Heart left ventricle (tissue), 16 donors: ENCODE measurements around the gene GPX3. TPM values are rescaled to one million over a fixed set of nuclear protein-coding genes. Genes with fewer than 3 reads are reported as not detected.
A peak's percentile ranks its signal among the peaks of the same experiment; 100 is the strongest.

ENCODE experiments used
- ATAC-seq, 4 donors: fragments of 200-7000 bp; cut with Tn5 transposase; one replicate each; pipeline ENCODE4 v1.9.1; 2020 to 2022; ENCODE audit warnings: moderate library complexity in 4 of 4, mild to moderate bottlenecking in 3 of 4, moderate number of reproducible peaks in 1 of 4
- DNase-seq, 5 donors: peaks; one replicate each; pipeline ENCODE4 v3.0.0-alpha.2; 2020
- H3K27ac ChIP-seq, 12 donors: fragments of 200-600 bp; sonication (generic) in 4 of 12; one replicate each; pipeline versions ENCODE4 v1.5.0 to v1.8.0; 2016 to 2022; ENCODE audit warnings: mild to moderate bottlenecking in 2 of 12
- H3K27me3 ChIP-seq, 9 donors: fragments of 200-600 bp; sonication (generic) in 2 of 9; one replicate each; pipeline versions ENCODE4 v1.5.1 to v1.8.0; 2016 to 2022; ENCODE audit warnings: mild to moderate bottlenecking in 3 of 9
- H3K36me3 ChIP-seq, 9 donors: fragments of 200-600 bp; sonication (generic) in 2 of 9; one replicate each; pipeline versions ENCODE4 v1.5.0 to v1.8.0; 2018 to 2022; ENCODE audit warnings: mild to moderate bottlenecking in 2 of 9
- H3K4me1 ChIP-seq, 12 donors: fragments of 200-600 bp; sonication (generic) in 4 of 12; one replicate each; pipeline versions ENCODE4 v1.5.0 to v1.8.0; 2016 to 2022; ENCODE audit warnings: mild to moderate bottlenecking in 3 of 12
- H3K4me3 ChIP-seq, 12 donors: fragments of 200-600 bp; sonication (generic) in 4 of 12; one replicate each; pipeline versions ENCODE4 v1.5.0 to v1.8.0; 2017 to 2022; ENCODE audit warnings: mild to moderate bottlenecking in 9 of 12, moderate library complexity in 4 of 12
- H3K9me3 ChIP-seq, 12 donors: fragments of 200-600 bp; sonication (generic) in 4 of 12; one replicate each; pipeline versions ENCODE4 v1.5.0 to v1.8.0; 2016 to 2022; ENCODE audit warnings: mild to moderate bottlenecking in 1 of 12
- POLR2A ChIP-seq, 2 donors: fragments of 450-650 bp; IDR thresholded peaks; one replicate each; pipeline ENCODE4 v1.6.1; 2017; ENCODE audit warnings: antibody characterized with exemption in 2 of 2, mild to moderate bottlenecking in 2 of 2, moderate library complexity in 2 of 2
- whole genome bisulfite sequencing, 4 donors: extraction: QIAGEN DNeasy Blood & Tissue Kit in 2 of 4; methylation state at CpG; one replicate each; pipeline versions ENCODE4 v1.1.5 to v1.1.7; 2013 to 2018; 5-methylcytosine and 5-hydroxymethylcytosine counted together
- intact Hi-C, 10 donors: fragments of 100-400 bp; cut with DNase I; formaldehyde crosslinking; loops; one replicate each; pipeline versions ENCODE4 v1.11.1 to v1.14.2; 2022
- polyA plus RNA-seq, 2 donors: library from polyadenylated mRNA; stranded (reverse); fragments of 200-250 nt; gene quantifications; one replicate each; pipeline ENCODE4 v1.2.3, GENCODE V29; 2013
- total RNA-seq, 9 donors: library from RNA; depleted of rRNA in 2 of 9; stranded (reverse); fragments of >200 nt in 2 of 9; fragmentation: NEBNext Ultra II Directional in 3 of 9; extraction: Animal tissue kit (Norgen Biotek cat#: 25700) in 3 of 9; gene quantifications; one replicate each; pipeline versions ENCODE4 v1.1.0 to v1.2.4, GENCODE V29; 2016 to 2023
- TF ChIP-seq, protein P1 (sequence below), 12 donors: fragments of 200-600 bp; sonication (generic) in 4 of 12; IDR thresholded peaks; one replicate each; pipeline versions ENCODE4 v1.5.0 to v1.8.0; 2018 to 2022; ENCODE audit warnings: antibody characterized with exemption in 12 of 12, mild to moderate bottlenecking in 5 of 12
- donor health status: ischemic (EF 13 %, LVEDD 7.1; RV severe dilation, severe dysfunction).
- donor health status: healthy with polysubstance abuse.
- donor health status: DM: no; HTN: yes; CAD: no.
- donor health status: DM: no; HTN: no; CAD: no.
- donor health status: ischemic (EF 25% LVEDD 6.9; RV normal size, moderate dysfunction).
- donor health status: ischemic (EF 25% LVEDD 5.7; RV mildly dilated, moderate dysfunction).
- donor health status: healthy.
- donor health status: DM: yes; HTN: yes; CAD: no.
- donor health status: ischemic (EF 35%, LVEDD 5.7; RV mildly dilated, moderate dysfunction).
- donor health status: nonischemic (EF 11% LVEDD 7.7; RV severe dilation, severe dysfunction).
- donor health status: DM: yes; HTN: yes; CAD: no.
- donor health status: PGD.
- donor health status: ischemic (EF 29% LVEDD 5.4; RV normal size, mild dysfunction).
- donor health status: nonischemic (EF 23%, LVEDD 6.1; RV moderate dilation, normal function).

GPX3 gene
- total and polyA plus RNA-seq, 11 donors, result 416 to 1,563 (median 819) TPM

DNA sequence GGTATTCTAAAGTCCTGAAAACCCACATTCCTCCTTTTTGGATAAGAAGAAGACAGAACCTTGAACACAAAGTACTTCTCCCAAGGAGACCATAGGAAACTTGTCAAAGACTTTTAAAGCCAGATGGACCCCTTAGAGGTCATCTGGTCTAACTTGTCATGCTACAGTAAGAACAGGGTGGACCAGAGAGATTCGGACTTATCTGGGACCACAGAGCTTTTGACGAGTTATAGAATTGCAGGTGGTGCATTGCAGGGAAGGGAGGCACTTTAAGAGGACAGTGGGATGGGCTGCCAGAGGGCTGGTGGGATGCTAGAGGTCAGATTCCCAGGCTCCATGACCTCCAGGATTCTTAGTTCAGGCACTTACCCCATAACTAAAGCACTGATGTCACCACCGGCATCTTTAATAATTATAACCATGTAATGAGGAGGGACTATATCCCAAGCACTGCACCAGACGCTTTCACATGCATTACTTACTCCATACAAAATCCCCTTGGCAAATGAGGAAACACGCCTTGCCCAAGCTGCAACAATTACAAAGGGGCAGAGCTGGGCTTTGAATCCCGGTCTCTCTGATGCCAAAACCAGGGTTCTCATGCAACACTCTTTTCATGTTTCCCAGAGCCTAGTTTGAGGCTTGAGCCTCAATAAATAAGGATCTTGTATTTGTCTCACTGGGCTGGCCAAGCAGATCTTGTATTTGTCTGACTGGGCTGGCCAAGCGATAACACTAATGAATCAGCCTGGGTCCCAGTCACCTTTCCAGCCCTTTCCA is 12.8 kb upstream of the GPX3 start:
- intact Hi-C loops, result loop anchor here in 2 of 10 donors (5.0 to 10.0 kb wide), 2 partner anchors 40 to 227 kb away; no protein-coding TSS in a partner anchor
- ATAC-seq (no peak), DNase-seq (no peak)
- Histone ChIP-seq H3K27me3 (no peaks in the 10 kb centered on the region), H3K27ac (peak overlapping the region in 9 of 12 donors; percentile 2 to 89 (median 76)), H3K36me3 (no peaks in the 10 kb centered on the region), H3K4me3 (no peak overlapping the region), H3K9me3 (no peaks in the 10 kb centered on the region), H3K4me1 (peaks cover 0 to 47% (median 29%) of the 10 kb centered on the region in 12 donors)
- WGBS, 4 donors, result 73 to 87% (median 83%) methylated on average over 6 to 7 of the region's 7 CpGs
- TF ChIP-seq, protein P1, sequence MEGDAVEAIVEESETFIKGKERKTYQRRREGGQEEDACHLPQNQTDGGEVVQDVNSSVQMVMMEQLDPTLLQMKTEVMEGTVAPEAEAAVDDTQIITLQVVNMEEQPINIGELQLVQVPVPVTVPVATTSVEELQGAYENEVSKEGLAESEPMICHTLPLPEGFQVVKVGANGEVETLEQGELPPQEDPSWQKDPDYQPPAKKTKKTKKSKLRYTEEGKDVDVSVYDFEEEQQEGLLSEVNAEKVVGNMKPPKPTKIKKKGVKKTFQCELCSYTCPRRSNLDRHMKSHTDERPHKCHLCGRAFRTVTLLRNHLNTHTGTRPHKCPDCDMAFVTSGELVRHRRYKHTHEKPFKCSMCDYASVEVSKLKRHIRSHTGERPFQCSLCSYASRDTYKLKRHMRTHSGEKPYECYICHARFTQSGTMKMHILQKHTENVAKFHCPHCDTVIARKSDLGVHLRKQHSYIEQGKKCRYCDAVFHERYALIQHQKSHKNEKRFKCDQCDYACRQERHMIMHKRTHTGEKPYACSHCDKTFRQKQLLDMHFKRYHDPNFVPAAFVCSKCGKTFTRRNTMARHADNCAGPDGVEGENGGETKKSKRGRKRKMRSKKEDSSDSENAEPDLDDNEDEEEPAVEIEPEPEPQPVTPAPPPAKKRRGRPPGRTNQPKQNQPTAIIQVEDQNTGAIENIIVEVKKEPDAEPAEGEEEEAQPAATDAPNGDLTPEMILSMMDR (IDR thresholded peaks at IDR 0.05), result no peak
- no peak for TF ChIP-seq POLR2A (IDR thresholded peaks at IDR 0.05)

DNA sequence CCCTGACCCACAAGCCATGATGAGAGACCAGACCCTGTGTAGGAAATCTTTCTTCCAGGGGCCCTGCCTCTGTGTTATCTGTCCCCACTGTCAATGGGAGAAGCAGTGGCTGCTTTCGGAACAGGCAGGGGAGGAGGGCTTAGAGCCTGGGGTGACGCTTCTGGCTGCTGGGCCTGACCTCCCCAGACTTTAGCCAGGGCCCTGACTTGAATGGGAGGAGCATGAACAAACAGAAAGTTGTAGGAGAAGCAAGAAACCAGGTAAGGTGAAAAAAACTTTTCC is 12.2 kb upstream of the GPX3 start:
- no peak for ATAC-seq
- H3K4me1 ChIP-seq, result peaks cover 0 to 48% (median 29%) of the 10 kb centered on the region in 12 donors
- no peaks in the 10 kb centered on the region for H3K36me3 ChIP-seq
- DNase-seq, result no peak
- no peak overlapping the region for H3K4me3 ChIP-seq
- H3K27me3 ChIP-seq, result no peaks in the 10 kb centered on the region
- TF ChIP-seq, protein P1 (IDR thresholded peaks at IDR 0.05), result no peak
- TF ChIP-seq POLR2A (IDR thresholded peaks at IDR 0.05), result no peak
- WGBS, 4 donors, result 47 to 60% (median 54%) methylated on average over 2 of the region's 2 CpGs
- peak overlapping the region in 5 of 12 donors; percentile 2 to 85 (median 34) for H3K27ac ChIP-seq
- no peaks in the 10 kb centered on the region for H3K9me3 ChIP-seq
- intact Hi-C loops, result loop anchor here in 2 of 10 donors (5.0 to 10.0 kb wide), 2 partner anchors 39 to 227 kb away; no protein-coding TSS in a partner anchor

DNA sequence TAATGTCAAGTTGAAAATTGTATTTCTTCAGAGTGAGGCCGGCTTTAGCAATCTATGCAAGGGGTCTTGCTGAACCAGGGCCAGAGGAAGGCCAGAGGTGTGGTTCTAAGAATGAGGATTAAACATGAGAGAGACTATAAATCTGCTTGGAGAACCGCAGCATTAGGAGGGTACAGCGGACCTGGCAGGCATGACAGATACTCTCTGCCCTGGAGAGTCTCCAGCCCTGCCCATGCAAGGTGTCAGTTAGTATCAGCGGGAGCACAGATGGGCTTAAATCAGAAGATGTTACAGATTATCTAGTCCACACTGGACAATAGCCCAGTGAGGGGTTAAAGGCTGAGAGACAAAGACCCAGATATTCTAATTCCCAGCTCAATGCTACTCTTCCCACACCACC is 11.5 kb upstream of the GPX3 start:
- TF ChIP-seq POLR2A (IDR thresholded peaks at IDR 0.05), result no peak
- TF ChIP-seq, protein P1 (IDR thresholded peaks at IDR 0.05), result no peak
- intact Hi-C loops, result loop anchor here in 2 of 10 donors (5.0 to 10.0 kb wide), 2 partner anchors 38 to 226 kb away; no protein-coding TSS in a partner anchor

DNA sequence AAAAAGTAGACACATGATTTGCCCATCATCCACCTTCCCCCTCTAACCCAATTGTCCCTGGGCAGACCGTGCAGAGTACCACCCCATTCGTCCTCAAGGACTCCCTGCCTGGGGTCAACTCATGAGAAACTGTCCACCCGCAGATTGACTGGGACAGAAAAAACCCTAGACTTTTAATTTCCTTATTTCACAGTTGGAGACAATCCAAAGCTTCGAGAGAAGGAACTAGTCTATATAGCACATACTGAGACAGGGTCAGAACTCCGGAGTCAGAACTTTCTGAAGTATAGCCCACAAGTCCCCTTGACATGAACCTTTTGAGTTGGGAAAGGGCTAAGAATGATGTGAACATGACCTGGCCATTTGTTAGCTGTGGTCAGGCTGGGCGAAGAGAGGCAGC is 7.5 kb upstream of the GPX3 start:
- 82 to 89% (median 86%) methylated on average over 5 to 6 of the region's 6 CpGs for WGBS, 4 donors
- Histone ChIP-seq H3K4me1 (peaks cover 0 to 30% (median 0%) of the 10 kb centered on the region in 12 donors), H3K27me3 (no peaks in the 10 kb centered on the region), H3K36me3 (no peaks in the 10 kb centered on the region), H3K27ac (peak overlapping the region in 1 of 12 donors; percentile 32), H3K4me3 (no peak overlapping the region), H3K9me3 (no peaks in the 10 kb centered on the region)
- intact Hi-C loops, result no loop called here
- DNase-seq, result no peak
- ATAC-seq, result no peak
- no peak for TF ChIP-seq POLR2A (IDR thresholded peaks at IDR 0.05)
- TF ChIP-seq, protein P1 (IDR thresholded peaks at IDR 0.05), result no peak

More for the DNA sequence above, 11.5 kb upstream of the GPX3 start:
- 92 to 100% (median 97%) methylated on average over 4 of the region's 4 CpGs for WGBS, 4 donors
- no peaks in the 10 kb centered on the region for H3K36me3 ChIP-seq
- ATAC-seq, result no peak
- no peak for DNase-seq
- no peak overlapping the region for H3K4me3 ChIP-seq
- no peaks in the 10 kb centered on the region for H3K9me3 ChIP-seq
- H3K4me1 ChIP-seq, result peaks cover 0 to 48% (median 29%) of the 10 kb centered on the region in 12 donors
- no peak overlapping the region for H3K27ac ChIP-seq
- no peaks in the 10 kb centered on the region for H3K27me3 ChIP-seq
